K562 (cell line): ENCODE measurements around the gene UBE2O. TPM values are rescaled to one million over a fixed set of nuclear protein-coding genes. Genes with fewer than 3 reads are reported as not detected.

ENCODE experiments used
- ATAC-seq: fragments of 200-7000 bp; cut with Tn5 transposase; 3 replicates; pipeline ENCODE4 v1.9.1; 2020; ENCODE audit warnings: moderate library complexity
- BruUV-seq: library from RNA; stranded (reverse); fragments of 400-500 nt; replicated peaks from 2 replicates; lab custom pipeline; 2021; lab: Mats Ljungman, UMichigan
- CTCF ChIA-PET: fragments of 300-600 bp; formaldehyde crosslinking; extraction: SDS; loops from one replicate; lab custom pipeline; 2021; ENCODE audit warnings: low intra/inter-chr PET ratio; lab: Yijun Ruan, JAX
- POLR2A ChIA-PET: fragments of 300-600, 350-650 bp; sonication (Branson Sonifier 250); formaldehyde crosslinking; extraction: SDS; loops from one replicate; lab custom pipeline; 2021; ENCODE audit warnings: antibody characterized with exemption, inconsistent platforms; lab: Yijun Ruan, JAX
- DNase-seq, 4 experiments: peaks; one replicate each; pipeline versions ENCODE4 v3.0.0 to v3.0.0-alpha.2; 2011 to 2018; ENCODE audit warnings: low spot score in 3 of 4, mixed read lengths in 3 of 4; ENCODE audit errors: extremely low read depth in 1 of 4
- FAIRE-seq: peaks from 2 replicates; lab custom pipeline; 2011; peaks lifted over from hg19 to GRCh38; lab: Jason Lieb, UNC
- H2AFZ ChIP-seq: 2 replicates; pipeline ENCODE4 v1.6.0; 2011; ENCODE audit warnings: low read depth, low read length, control low read depth, inconsistent platforms
- H3K27ac ChIP-seq: fragments of 200-600 bp; 3 replicates; pipeline ENCODE4 v1.8.0; 2011; ENCODE audit warnings: low read depth, mild to moderate bottlenecking, control low read depth, inconsistent platforms, low read length, moderate library complexity, mixed read lengths; ENCODE audit errors: extremely low read depth
- H3K27me3 ChIP-seq, 2 experiments: fragments of 300-600 bp in 1 of 2; 2 replicates in 1 of 2; 3 replicates in 1 of 2; pipeline versions ENCODE4 v1.6.0 to v1.8.0; 2011; ENCODE audit warnings: inconsistent platforms in 2 of 2, low read length in 2 of 2, mild to moderate bottlenecking in 1 of 2, mixed read lengths in 1 of 2, moderate library complexity in 1 of 2; ENCODE audit not compliant: control insufficient read depth in 2 of 2, insufficient read depth in 2 of 2
- H3K36me3 ChIP-seq: fragments of 300-600 bp; 3 replicates; pipeline ENCODE4 v1.8.0; 2011; ENCODE audit warnings: mild to moderate bottlenecking, low read length, inconsistent platforms; ENCODE audit not compliant: control insufficient read depth, insufficient read depth
- H3K4me1 ChIP-seq, 2 experiments: fragments of 200-600 bp in 1 of 2; replicated peaks in 1 of 2; 2 replicates in 1 of 2; 3 replicates in 1 of 2; pipeline versions ENCODE4 v1.5.1 to v1.8.0; 2011; ENCODE audit warnings: inconsistent platforms in 2 of 2, low read length in 2 of 2, mild to moderate bottlenecking in 1 of 2, mixed read lengths in 1 of 2, moderate library complexity in 1 of 2; ENCODE audit not compliant: control insufficient read depth in 2 of 2, insufficient read depth in 2 of 2
- H3K4me2 ChIP-seq: 2 replicates; pipeline ENCODE4 v1.6.1; 2011; ENCODE audit warnings: low read length, control low read depth, inconsistent platforms, mixed read lengths; ENCODE audit not compliant: insufficient read depth
- H3K4me3 ChIP-seq: fragments of 200-600 bp; sonication (generic), shearing (Covaris generic); 2 replicates; pipeline ENCODE4 v1.5.1; 2016; ENCODE audit warnings: control low read depth, inconsistent platforms
- H3K79me2 ChIP-seq: fragments of 200-600 bp; 3 replicates; pipeline ENCODE4 v1.8.0; 2011; ENCODE audit warnings: low read length, inconsistent platforms; ENCODE audit not compliant: control insufficient read depth, insufficient read depth
- H3K9ac ChIP-seq, 2 experiments: 2 replicates each; pipeline versions ENCODE4 v1.6.0 to v1.6.1; 2011; ENCODE audit warnings: low read depth in 2 of 2, low read length in 2 of 2, control low read depth in 1 of 2, inconsistent platforms in 1 of 2, mild to moderate bottlenecking in 1 of 2, mixed read lengths in 1 of 2; ENCODE audit not compliant: insufficient read depth in 1 of 2
- H3K9me1 ChIP-seq: one replicate; pipeline ENCODE4 v1.6.0; 2011; ENCODE audit warnings: inconsistent platforms, mild to moderate bottlenecking, low read length, moderate library complexity; ENCODE audit not compliant: control insufficient read depth, insufficient read depth
- H3K9me3 ChIP-seq: replicated peaks from 2 replicates; pipeline ENCODE4 v1.5.1; 2011; ENCODE audit warnings: low read depth, low read length, inconsistent platforms; ENCODE audit not compliant: control insufficient read depth, insufficient read depth
- H4K20me1 ChIP-seq: replicated peaks from 2 replicates; pipeline ENCODE4 v1.6.1; 2011; ENCODE audit warnings: low read length, inconsistent platforms, mixed read lengths; ENCODE audit not compliant: control insufficient read depth, insufficient read depth
- EGR1 ChIP-seq: fragments of 450-650 bp; conservative IDR thresholded peaks from 2 replicates; pipeline ENCODE4 v1.6.1; 2017; ENCODE audit warnings: mild to moderate bottlenecking
- TRIM25 ChIP-seq: fragments of 450-650 bp; IDR thresholded peaks from 2 replicates; pipeline ENCODE4 v1.7.0; 2016; ENCODE audit warnings: borderline replicate concordance
- WGBS: fragments of 100-300 bp; shearing (Covaris generic); methylation state at CpG from one replicate; pipeline ENCODE4 v1.1.6; 2016; ENCODE audit warnings: low coverage, mixed read lengths; ENCODE audit not compliant: insufficient coverage; ENCODE audit errors: missing lambda C conversion rate; 5-methylcytosine and 5-hydroxymethylcytosine counted together
- in situ Hi-C: fragments of 300-500 bp; cut with MboI; formaldehyde crosslinking; loops from 4 replicates; pipeline ENCODE4 v1.15.0; 2018; ENCODE audit warnings: inconsistent platforms, mixed read lengths
- intact Hi-C: fragments of 100-400 bp; cut with micrococcal nuclease; formaldehyde crosslinking; loops from 2 replicates; pipeline ENCODE4 v1.14.2; 2022
- polyA plus RNA-seq, 8 experiments: library from polyadenylated mRNA; depleted of rRNA in 4 of 8; stranded (reverse) in 5 of 8; unstranded in 3 of 8; fragments of >200 nt; fragmentation: Nextera tagmentation in 2 of 8; fragmentation: Illumina TruSeq in 1 of 8; extraction: Ambion mirVana in 2 of 8; extraction: Trizol in 1 of 8; gene quantifications; 2 replicates each; pipeline versions ENCODE4 v1.2.1 to v1.2.3, GENCODE V29; 2011 to 2014; ENCODE audit warnings: inconsistent platforms in 1 of 8, missing spikeins in 1 of 8
- total RNA-seq, 7 experiments: library from RNA; depleted of rRNA in 6 of 7; stranded (reverse); fragments of >200 nt in 6 of 7; fragmentation: Illumina TruSeq in 2 of 7; extraction: Trizol in 2 of 7; gene quantifications; 2 replicates each; pipeline versions ENCODE4 v1.2.1 to v1.2.3, GENCODE V29; 2011 to 2021; ENCODE audit warnings: low replicate concordance in 1 of 7
- TF ChIP-seq, protein P1 (sequence below): sonication (generic); formaldehyde crosslinking; IDR thresholded peaks from 2 replicates; pipeline ENCODE4 v1.9.0; 2022; ENCODE audit warnings: mild to moderate bottlenecking, missing genetic modification reagents
- TF ChIP-seq, protein P2 (sequence below): sonication (generic); formaldehyde crosslinking; IDR thresholded peaks from 2 replicates; pipeline ENCODE4 v1.8.0; 2022; ENCODE audit warnings: mild to moderate bottlenecking, missing genetic modification reagents, borderline replicate concordance

UBE2O gene
- total and polyA plus RNA-seq, 9 of the 15 experiments (the other 6 are each of a cell fraction or from before 2014, with no cell fraction given): 1.6 to 39.7 (median 13.3) TPM

DNA sequence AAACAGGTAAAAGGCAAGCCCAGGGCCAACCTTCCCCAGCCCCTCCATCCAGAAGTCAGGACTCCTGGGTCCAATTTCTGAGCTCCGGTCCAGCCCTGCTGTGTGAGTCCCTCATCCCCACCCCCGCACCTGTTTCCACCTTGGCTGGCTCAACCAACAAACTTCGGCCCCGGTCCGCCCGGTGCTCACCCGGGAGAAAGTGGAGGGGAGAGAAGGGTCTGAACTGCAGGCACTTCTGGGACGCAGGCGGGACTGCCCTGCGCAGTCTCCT, 47.7 kb upstream of the UBE2O start:
- in situ Hi-C loops (no loop called here), intact Hi-C loops (no loop called here)
- DNase-seq (no peak), ATAC-seq (peak; percentile 22), FAIRE-seq (no peak)
- H3K79me2 ChIP-seq: no peaks in the 10 kb centered on the region
- H3K9me1 ChIP-seq: peaks cover 4% of the 10 kb centered on the region
- H4K20me1 ChIP-seq: peaks cover 5% of the 10 kb centered on the region; the same call in 1 of the 2 replicates
- H2AFZ ChIP-seq: peak overlapping the region; percentile 89
- ChIA-PET POLR2A (interaction anchor here (0.6 to 0.7 kb wide), 4 partner anchors 15 to 461 kb away, joined by 3 read pairs; no protein-coding TSS in a partner anchor), CTCF (interaction anchor here (0.9 kb wide), 1 partner anchor 41 kb away, joined by 4 read pairs; no protein-coding TSS in a partner anchor)
- peaks cover 16 to 34% of the 10 kb centered on the region in 2 experiments; a peak in 4 of 5 replicates for H3K4me1 ChIP-seq
- WGBS: 0% methylated on average over 8 of the region's 10 CpGs
- H3K4me3 ChIP-seq: peak overlapping the region; percentile 71
- H3K36me3 ChIP-seq: no peaks in the 10 kb centered on the region
- H3K27ac ChIP-seq: no peak overlapping the region
- TF ChIP-seq TRIM25: no peak
- TF ChIP-seq, protein P1, sequence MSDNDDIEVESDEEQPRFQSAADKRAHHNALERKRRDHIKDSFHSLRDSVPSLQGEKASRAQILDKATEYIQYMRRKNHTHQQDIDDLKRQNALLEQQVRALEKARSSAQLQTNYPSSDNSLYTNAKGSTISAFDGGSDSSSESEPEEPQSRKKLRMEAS: no peak
- TF ChIP-seq, protein P2, sequence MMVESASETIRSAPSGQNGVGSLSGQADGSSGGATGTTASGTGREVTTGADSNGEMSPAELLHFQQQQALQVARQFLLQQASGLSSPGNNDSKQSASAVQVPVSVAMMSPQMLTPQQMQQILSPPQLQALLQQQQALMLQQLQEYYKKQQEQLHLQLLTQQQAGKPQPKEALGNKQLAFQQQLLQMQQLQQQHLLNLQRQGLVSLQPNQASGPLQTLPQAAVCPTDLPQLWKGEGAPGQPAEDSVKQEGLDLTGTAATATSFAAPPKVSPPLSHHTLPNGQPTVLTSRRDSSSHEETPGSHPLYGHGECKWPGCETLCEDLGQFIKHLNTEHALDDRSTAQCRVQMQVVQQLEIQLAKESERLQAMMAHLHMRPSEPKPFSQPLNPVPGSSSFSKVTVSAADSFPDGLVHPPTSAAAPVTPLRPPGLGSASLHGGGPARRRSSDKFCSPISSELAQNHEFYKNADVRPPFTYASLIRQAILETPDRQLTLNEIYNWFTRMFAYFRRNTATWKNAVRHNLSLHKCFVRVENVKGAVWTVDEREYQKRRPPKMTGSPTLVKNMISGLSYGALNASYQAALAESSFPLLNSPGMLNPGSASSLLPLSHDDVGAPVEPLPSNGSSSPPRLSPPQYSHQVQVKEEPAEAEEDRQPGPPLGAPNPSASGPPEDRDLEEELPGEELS (CRISPR knock-in tag): 0 out of 2 replicates have a peak, but pooled peaks have one; percentile 13
- TF ChIP-seq EGR1: peak; percentile 56
- peak overlapping the region; percentile 50 to 94 for H3K9ac ChIP-seq
- H3K27me3 ChIP-seq: no peaks in the 10 kb centered on the region
- no TSS peak for BruUV-seq
- no peaks in the 10 kb centered on the region for H3K9me3 ChIP-seq
- peak overlapping the region; percentile 78 for H3K4me2 ChIP-seq
